ENCODE results near the gene PARK7.
A peak's percentile ranks its signal among the peaks of the same experiment; 100 is the strongest.

Gene PARK7

GRCh38 chr1:8016895-8017241 lies 55.4 kb downstream of the PARK7 start:
- Histone ChIP-seq H3K36me3 (peaks cover 18% of the 10 kb centered on the region), H3K4me3 (ENCODE audit: low read depth, low read length) (no peak overlapping the region), H3K27ac (peak overlapping the region; percentile 37), H3K9me3 (ENCODE audit: severe bottlenecking) (no peaks in the 10 kb centered on the region), H3K27me3 (ENCODE audit: insufficient read depth, low read depth, severe bottlenecking) (no peaks in the 10 kb centered on the region)
- DNase-seq: no peak
- TF ChIP-seq CTCF (IDR thresholded peaks at IDR 0.05; ENCODE audit: low read depth, low read length): no peak

- no peaks in the 10 kb centered on the region for H3K27me3 ChIP-seq (ENCODE audit: insufficient read depth, low read depth, severe bottlenecking)
- no peak for TF ChIP-seq CTCF (IDR thresholded peaks at IDR 0.05; ENCODE audit: low read depth, low read length)
- no peak overlapping the region for H3K4me3 ChIP-seq (ENCODE audit: low read depth, low read length)
- no peaks in the 10 kb centered on the region for H3K9me3 ChIP-seq (ENCODE audit: severe bottlenecking)
- H3K36me3 ChIP-seq: peaks cover 17% of the 10 kb centered on the region
- peak overlapping the region; percentile 37 for H3K27ac ChIP-seq
- peak; percentile 78 for DNase-seq
Observed at GRCh38 chr1:8017495-8018197, 56.1 kb downstream of the PARK7 start.

GRCh38 chr1:8018492-8019228 lies 57.1 kb downstream of the PARK7 start:
- H3K36me3 ChIP-seq: peaks cover 13% of the 10 kb centered on the region

GRCh38 chr1:8019229-8019620 lies 57.7 kb downstream of the PARK7 start:
- no peak for TF ChIP-seq CTCF (IDR thresholded peaks at IDR 0.05; ENCODE audit: low read depth, low read length)
- Histone ChIP-seq H3K27ac (no peak overlapping the region), H3K27me3 (ENCODE audit: insufficient read depth, low read depth, severe bottlenecking) (no peaks in the 10 kb centered on the region), H3K9me3 (ENCODE audit: severe bottlenecking) (no peaks in the 10 kb centered on the region), H3K36me3 (peaks cover 9% of the 10 kb centered on the region), H3K4me3 (ENCODE audit: low read depth, low read length) (no peak overlapping the region)
- no peak for DNase-seq

More at GRCh38 chr1:8018492-8019228, 57.1 kb downstream of the PARK7 start:
- DNase-seq: no peak
- no peak for TF ChIP-seq CTCF (IDR thresholded peaks at IDR 0.05; ENCODE audit: low read depth, low read length)
- Histone ChIP-seq H3K9me3 (ENCODE audit: severe bottlenecking) (no peaks in the 10 kb centered on the region), H3K4me3 (ENCODE audit: low read depth, low read length) (no peak overlapping the region), H3K27ac (no peak overlapping the region; the same call in 1 of the 2 replicates), H3K27me3 (ENCODE audit: insufficient read depth, low read depth, severe bottlenecking) (no peaks in the 10 kb centered on the region)

- no peak for TF ChIP-seq CTCF (IDR thresholded peaks at IDR 0.05; ENCODE audit: low read depth, low read length)
- Histone ChIP-seq H3K27me3 (ENCODE audit: insufficient read depth, low read depth, severe bottlenecking) (no peaks in the 10 kb centered on the region), H3K4me3 (ENCODE audit: low read depth, low read length) (no peak overlapping the region), H3K9me3 (ENCODE audit: severe bottlenecking) (no peaks in the 10 kb centered on the region), H3K27ac (no peak overlapping the region), H3K36me3 (0 out of 2 replicates have a peak, but pooled peaks cover 2% of the 10 kb centered on the region)
- no peak for DNase-seq
Observed at GRCh38 chr1:8020032-8020431, 58.5 kb downstream of the PARK7 start.
